GM12872 (cell line): ENCODE measurements around the gene DOCK2.
A peak's percentile ranks its signal among the peaks of the same experiment; 100 is the strongest.

Source experiments
- TF ChIP-seq, protein P1 (sequence below): IDR thresholded peaks from 3 replicates; pipeline ENCODE4 v1.5.1; 2011; ENCODE audit warnings: low read depth, mild to moderate bottlenecking, low read length, moderate library complexity; ENCODE audit not compliant: insufficient read depth

The DOCK2 gene

DNA sequence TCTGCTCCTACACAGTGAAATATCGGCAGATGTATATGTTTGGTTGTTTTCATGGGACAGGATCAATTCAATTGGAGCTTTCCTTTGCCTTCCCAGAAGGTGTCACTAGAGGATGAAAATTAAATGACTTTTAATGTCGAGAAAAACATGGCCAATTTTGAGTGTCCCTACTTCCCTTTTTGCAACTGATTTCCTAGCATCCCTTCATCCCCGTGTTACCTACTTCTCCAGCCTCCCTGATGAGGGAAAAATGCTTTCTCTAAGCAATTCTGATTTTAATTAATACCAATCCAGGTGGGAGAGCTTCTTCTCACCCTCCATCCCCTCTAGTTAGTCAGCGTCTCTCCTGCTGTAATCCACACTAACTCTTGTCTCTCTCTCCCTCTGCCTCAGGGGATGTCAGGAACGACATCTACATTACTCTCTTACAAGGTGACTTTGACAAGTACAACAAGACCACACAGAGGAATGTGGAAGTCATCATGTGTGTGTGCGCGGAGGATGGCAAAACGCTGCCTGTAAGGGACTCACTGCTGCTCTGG, 64.9 kb downstream of the DOCK2 start:
- TF ChIP-seq, protein P1, sequence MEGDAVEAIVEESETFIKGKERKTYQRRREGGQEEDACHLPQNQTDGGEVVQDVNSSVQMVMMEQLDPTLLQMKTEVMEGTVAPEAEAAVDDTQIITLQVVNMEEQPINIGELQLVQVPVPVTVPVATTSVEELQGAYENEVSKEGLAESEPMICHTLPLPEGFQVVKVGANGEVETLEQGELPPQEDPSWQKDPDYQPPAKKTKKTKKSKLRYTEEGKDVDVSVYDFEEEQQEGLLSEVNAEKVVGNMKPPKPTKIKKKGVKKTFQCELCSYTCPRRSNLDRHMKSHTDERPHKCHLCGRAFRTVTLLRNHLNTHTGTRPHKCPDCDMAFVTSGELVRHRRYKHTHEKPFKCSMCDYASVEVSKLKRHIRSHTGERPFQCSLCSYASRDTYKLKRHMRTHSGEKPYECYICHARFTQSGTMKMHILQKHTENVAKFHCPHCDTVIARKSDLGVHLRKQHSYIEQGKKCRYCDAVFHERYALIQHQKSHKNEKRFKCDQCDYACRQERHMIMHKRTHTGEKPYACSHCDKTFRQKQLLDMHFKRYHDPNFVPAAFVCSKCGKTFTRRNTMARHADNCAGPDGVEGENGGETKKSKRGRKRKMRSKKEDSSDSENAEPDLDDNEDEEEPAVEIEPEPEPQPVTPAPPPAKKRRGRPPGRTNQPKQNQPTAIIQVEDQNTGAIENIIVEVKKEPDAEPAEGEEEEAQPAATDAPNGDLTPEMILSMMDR = peak; percentile 31; the same call in 1 of the 3 replicates

GRCh38 chr5:169702693-169703481, 65.8 kb downstream of the DOCK2 start:
- TF ChIP-seq, protein P1 = no peak

GRCh38 chr5:169703813-169704212, 66.7 kb downstream of the DOCK2 start:
- TF ChIP-seq, protein P1 = no peak

- TF ChIP-seq, protein P1 = no peak
Measured at GRCh38 chr5:169705322-169705721, 68.2 kb downstream of the DOCK2 start.

DNA sequence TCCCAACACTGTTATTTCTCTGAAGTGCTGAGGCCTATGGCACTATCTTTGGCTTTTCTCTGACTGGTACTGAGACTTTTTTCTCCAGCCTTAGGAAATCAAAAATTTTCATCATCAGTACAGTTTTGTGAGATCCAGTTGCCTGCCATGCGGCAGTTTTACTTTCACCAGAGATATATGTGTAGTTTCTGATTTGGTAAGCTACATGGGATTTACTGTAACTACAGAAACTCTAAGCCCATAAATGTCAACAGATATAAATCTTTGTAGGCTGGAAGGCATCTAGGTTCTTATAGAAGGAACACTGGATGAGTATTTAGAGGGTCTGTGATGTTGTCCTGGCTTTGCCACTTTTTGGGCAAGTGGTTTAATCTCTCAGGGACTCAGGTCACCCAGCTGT, 69.0 kb downstream of the DOCK2 start:
- TF ChIP-seq, protein P1 = no peak

DNA sequence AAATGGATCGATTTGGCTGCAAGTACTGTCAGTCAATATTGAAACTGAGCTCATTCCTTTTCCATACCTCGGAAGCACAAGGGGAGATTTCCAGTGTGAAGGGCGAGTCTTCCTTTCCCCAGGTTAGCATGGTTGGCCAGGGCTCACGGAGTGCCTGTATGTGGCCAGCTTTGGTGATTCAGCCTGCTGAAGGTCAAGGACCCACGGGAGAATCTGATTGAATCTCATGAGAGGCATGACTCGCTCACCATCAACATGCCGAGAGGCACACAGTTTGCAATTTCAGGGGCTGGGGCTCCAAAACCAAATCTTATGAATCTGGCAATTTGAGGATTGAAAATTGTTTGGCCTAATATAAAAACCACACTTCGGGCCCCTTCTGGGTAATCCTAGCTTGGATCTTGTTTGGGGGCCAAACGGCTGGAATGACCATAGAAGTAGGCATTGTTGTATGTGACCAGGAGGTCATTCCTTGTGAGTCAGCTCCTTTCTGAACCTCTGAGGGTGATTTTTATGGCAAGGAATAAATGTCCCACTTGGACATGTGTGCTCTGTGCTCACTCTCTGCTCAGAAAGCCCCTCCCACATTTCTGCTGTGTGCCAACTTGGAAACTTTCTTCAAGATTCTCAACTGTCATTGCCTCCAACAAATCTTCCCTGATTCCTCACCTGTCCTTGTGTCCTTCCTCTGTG, 69.8 kb downstream of the DOCK2 start:
- TF ChIP-seq, protein P1 = no peak

DNA sequence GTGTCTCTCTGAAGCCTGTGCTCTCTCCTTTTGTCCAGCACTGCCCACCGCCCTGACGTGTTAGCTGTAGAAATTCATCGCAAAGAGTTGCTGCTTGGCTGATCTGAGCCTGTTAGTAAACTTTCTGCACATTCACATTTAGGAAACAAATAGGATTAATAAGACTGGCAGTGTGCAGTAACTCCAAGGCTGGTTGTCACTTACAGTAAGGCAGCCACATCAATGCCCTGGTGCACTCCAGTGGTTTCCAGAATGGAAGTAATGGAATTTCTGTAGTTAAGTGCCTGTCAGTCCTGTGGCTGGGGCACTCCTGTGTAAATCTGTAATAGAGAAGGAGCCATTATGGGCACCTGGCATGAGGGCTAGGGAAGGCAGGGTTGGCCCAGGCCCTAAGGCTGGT, 70.6 kb downstream of the DOCK2 start:
- TF ChIP-seq, protein P1 = no peak
